Measurements from ENCODE around the gene ZNF888. TPM values are rescaled to one million over a fixed set of nuclear protein-coding genes. Genes with fewer than 3 reads are reported as not detected.
"Not testable (repeated sequence)": the region's sequence is repeated elsewhere in the genome, so short reads cannot be mapped to it uniquely, and the experiment has no call there.

Gene ZNF888
- total RNA-seq, 4 donors from 2014 or later, result 3.4 to 12.6 (median 11.8) TPM

DNA sequence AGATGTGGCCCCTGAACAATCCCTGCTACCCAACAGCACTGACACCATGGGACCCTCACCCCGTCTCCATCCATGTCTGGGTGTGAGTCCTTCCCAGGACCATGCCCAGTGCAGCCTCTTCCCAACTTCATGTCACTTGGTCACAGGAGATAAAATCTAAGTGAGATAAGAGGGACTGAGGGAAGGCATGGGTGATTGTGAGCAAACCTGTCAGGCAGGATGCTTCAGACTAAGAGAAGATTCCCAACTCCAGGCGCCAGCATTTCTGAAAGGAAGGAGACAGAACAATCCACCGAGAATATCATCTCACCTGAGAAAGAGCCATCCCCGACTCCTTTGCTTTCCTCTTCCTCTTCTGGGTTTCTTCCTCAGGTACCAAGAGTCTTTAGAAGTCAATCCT is 33.3 kb downstream of the ZNF888 start:
- H3K4me3 ChIP-seq, result no peak overlapping the region
- intact Hi-C loops (cut with DNase I; ENCODE audit: low total_unique reads) (no loop called here), in situ Hi-C loops (cut with MboI; ENCODE audit: low pct_ligation_motif_present in 1 of 4, low pct_unique_long_range_greater_than_20kb in 1 of 4, low sequenced_read_pairs in 3 of 4) (no loop called here)
- no peak for DNase-seq
- H3K9me3 ChIP-seq, result peaks cover 5% of the 10 kb centered on the region in 2 donors
- no peak overlapping the region for H3K27ac ChIP-seq
- 90 to 92% methylated on average over 3 to 4 of the region's 4 CpGs for WGBS, 2 donors (ENCODE audit: low coverage in 1 of 2)
- H3K36me3 ChIP-seq, result peaks cover 0 to 86% (median 24%) of the 10 kb centered on the region in 4 donors
- no peaks in the 10 kb centered on the region for H3K27me3 ChIP-seq
- TF ChIP-seq POLR2A (IDR thresholded peaks at IDR 0.05), result no peak
- TF ChIP-seq, protein P1, sequence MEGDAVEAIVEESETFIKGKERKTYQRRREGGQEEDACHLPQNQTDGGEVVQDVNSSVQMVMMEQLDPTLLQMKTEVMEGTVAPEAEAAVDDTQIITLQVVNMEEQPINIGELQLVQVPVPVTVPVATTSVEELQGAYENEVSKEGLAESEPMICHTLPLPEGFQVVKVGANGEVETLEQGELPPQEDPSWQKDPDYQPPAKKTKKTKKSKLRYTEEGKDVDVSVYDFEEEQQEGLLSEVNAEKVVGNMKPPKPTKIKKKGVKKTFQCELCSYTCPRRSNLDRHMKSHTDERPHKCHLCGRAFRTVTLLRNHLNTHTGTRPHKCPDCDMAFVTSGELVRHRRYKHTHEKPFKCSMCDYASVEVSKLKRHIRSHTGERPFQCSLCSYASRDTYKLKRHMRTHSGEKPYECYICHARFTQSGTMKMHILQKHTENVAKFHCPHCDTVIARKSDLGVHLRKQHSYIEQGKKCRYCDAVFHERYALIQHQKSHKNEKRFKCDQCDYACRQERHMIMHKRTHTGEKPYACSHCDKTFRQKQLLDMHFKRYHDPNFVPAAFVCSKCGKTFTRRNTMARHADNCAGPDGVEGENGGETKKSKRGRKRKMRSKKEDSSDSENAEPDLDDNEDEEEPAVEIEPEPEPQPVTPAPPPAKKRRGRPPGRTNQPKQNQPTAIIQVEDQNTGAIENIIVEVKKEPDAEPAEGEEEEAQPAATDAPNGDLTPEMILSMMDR (IDR thresholded peaks at IDR 0.05), result no peak
- no peaks in the 10 kb centered on the region for H3K4me1 ChIP-seq

DNA sequence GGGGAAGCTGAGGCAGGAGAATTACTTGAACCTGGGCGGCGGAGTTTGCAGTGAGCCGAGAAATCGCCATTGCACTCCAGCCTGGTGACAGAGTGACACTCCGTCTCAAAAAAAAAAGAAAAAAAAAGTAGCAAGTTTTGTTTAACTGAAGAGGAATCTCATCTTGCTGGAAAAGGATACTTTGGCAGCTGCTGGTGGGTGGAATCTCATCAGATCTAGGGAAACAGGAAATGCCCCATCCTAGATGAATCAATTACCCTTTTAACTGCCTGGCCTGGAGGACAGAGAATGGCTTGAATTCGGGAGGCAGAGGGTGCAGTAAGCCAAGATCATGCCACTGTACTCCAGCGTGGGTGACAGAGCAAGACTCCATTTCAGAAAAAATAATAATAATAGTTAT is 34.2 kb downstream of the ZNF888 start:
- Histone ChIP-seq H3K4me1 (no peaks in the 10 kb centered on the region), H3K27ac (no peak overlapping the region), H3K9me3 (peaks cover 6 to 9% of the 10 kb centered on the region in 2 donors), H3K36me3 (peaks cover 0 to 87% (median 28%) of the 10 kb centered on the region in 4 donors), H3K27me3 (no peaks in the 10 kb centered on the region), H3K4me3 (no peak overlapping the region)
- TF ChIP-seq POLR2A (IDR thresholded peaks at IDR 0.05), result no peak
- TF ChIP-seq EP300 (IDR thresholded peaks at IDR 0.05; ENCODE audit: low read depth), result no peak
- TF ChIP-seq, protein P1 (IDR thresholded peaks at IDR 0.05), result no peak
- no peak for TF ChIP-seq POLR2AphosphoS5 (IDR thresholded peaks at IDR 0.05)
- no peak for DNase-seq
- in situ Hi-C loops (cut with MboI; ENCODE audit: low pct_ligation_motif_present in 1 of 4, low pct_unique_long_range_greater_than_20kb in 1 of 4, low sequenced_read_pairs in 3 of 4) (no loop called here), intact Hi-C loops (cut with DNase I; ENCODE audit: low total_unique reads) (no loop called here)
- WGBS, 2 donors (ENCODE audit: low coverage in 1 of 2), result 89 to 92% methylated on average over 7 of the region's 7 CpGs

DNA sequence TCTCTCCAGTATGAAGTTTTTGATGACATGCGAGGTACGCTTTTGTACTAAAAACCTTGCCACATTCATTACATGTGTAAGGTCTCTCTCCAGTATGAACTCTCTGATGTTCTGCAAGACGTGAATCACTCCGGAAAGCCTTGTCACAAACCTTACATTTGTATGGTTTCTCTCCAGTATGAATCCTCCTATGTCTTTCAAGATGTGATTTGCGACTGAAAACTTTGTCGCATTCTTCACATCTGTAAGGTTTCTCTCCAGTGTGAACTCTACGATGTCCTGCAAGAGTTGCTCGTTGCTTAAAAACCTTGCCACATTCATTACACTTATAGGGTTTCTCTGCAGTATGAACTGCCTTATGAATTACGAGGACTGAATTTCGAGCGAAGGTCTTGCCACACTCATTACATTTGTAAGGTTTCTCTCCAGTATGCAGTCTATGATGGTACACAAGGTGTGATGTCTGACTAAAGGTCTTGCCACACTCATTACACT is 42.3 kb downstream of the ZNF888 start:
- in situ Hi-C loops (cut with MboI; ENCODE audit: low pct_ligation_motif_present in 1 of 4, low pct_unique_long_range_greater_than_20kb in 1 of 4, low sequenced_read_pairs in 3 of 4) (no loop called here), intact Hi-C loops (cut with DNase I; ENCODE audit: low total_unique reads) (no loop called here)
- no peak for TF ChIP-seq POLR2A (IDR thresholded peaks at IDR 0.05)
- TF ChIP-seq EP300 (IDR thresholded peaks at IDR 0.05; ENCODE audit: low read depth), result no peak
- no peak for TF ChIP-seq POLR2AphosphoS5 (IDR thresholded peaks at IDR 0.05)
- TF ChIP-seq, protein P1 (IDR thresholded peaks at IDR 0.05), result no peak
- DNase-seq, result no peak
- H3K4me1 ChIP-seq, result no peaks in the 10 kb centered on the region
- 89 to 90% methylated on average over 5 to 11 of the region's 11 CpGs for WGBS, 2 donors (ENCODE audit: low coverage in 1 of 2)
- peaks cover 0 to 76% (median 37%) of the 10 kb centered on the region in 4 donors for H3K36me3 ChIP-seq
- no peak overlapping the region for H3K4me3 ChIP-seq
- H3K27me3 ChIP-seq, result no peaks in the 10 kb centered on the region
- peaks cover 53 to 55% of the 10 kb centered on the region in 2 donors for H3K9me3 ChIP-seq
- H3K27ac ChIP-seq, result no peak overlapping the region

DNA sequence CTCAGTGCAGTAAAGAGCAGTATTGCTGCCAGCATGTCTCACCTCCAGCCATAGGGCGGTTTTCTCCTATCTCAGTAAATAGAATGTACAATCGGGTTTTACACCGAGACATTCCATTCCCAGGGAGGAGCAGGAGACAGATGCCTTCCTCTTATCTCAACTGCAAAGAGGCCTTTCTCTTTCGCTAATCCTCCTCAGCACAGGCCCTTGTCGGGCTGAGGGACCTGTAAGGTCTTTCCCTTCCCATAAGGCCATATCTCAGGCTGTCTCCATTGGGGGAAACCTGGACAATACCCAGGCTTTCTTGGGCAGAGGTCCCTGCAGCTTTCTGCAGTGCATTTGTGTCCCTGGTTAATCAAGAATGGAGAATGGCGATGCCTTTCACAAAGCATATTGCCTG is 50.2 kb downstream of the ZNF888 start:
- H3K27me3 ChIP-seq; H3K27ac ChIP-seq; intact Hi-C loops (cut with DNase I; ENCODE audit: low total_unique reads); H3K4me1 ChIP-seq; H3K36me3 ChIP-seq; H3K9me3 ChIP-seq; H3K4me3 ChIP-seq; DNase-seq; in situ Hi-C loops (cut with MboI; ENCODE audit: low pct_ligation_motif_present in 1 of 4, low pct_unique_long_range_greater_than_20kb in 1 of 4, low sequenced_read_pairs in 3 of 4): not testable (repeated sequence)
- WGBS, 2 donors (ENCODE audit: low coverage in 1 of 2), result 76 to 87% methylated on average over 4 to 6 of the region's 6 CpGs

DNA sequence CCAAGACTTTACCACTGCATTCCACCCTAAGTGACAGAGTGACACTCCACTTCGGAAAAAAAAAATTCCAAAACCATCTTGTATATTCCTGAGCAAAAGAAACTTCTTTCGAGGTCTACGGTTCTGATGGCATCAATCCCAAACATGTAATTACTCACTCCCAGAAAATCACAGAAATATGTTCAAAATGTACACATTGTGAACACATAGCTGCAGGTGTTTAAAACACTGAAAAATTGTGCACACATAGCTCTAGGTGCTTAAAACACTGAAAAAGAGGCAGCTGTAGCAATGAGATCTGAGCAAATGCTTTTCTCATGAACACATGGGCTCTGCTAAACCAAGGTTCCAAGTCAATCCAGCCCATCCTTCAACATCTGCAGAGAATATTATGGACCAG is 51.8 kb downstream of the ZNF888 start:
- TF ChIP-seq, protein P1 (IDR thresholded peaks at IDR 0.05), result no peak
- TF ChIP-seq POLR2A (IDR thresholded peaks at IDR 0.05) (no peak), POLR2AphosphoS5 (IDR thresholded peaks at IDR 0.05) (no peak), EP300 (IDR thresholded peaks at IDR 0.05; ENCODE audit: low read depth) (no peak)
- WGBS, 2 donors (ENCODE audit: low coverage in 1 of 2), result 82 to 92% methylated on average over 3 of the region's 3 CpGs
- H3K36me3 ChIP-seq, result no peaks in the 10 kb centered on the region
- H3K4me3 ChIP-seq, result no peak overlapping the region
- H3K27ac ChIP-seq, result no peak overlapping the region
- no peaks in the 10 kb centered on the region for H3K27me3 ChIP-seq
- H3K4me1 ChIP-seq, result no peaks in the 10 kb centered on the region
- DNase-seq, result no peak
- no peaks in the 10 kb centered on the region for H3K9me3 ChIP-seq
- intact Hi-C loops (cut with DNase I; ENCODE audit: low total_unique reads), result no loop called here
- in situ Hi-C loops (cut with MboI; ENCODE audit: low pct_ligation_motif_present in 1 of 4, low pct_unique_long_range_greater_than_20kb in 1 of 4, low sequenced_read_pairs in 3 of 4), result no loop called here

DNA sequence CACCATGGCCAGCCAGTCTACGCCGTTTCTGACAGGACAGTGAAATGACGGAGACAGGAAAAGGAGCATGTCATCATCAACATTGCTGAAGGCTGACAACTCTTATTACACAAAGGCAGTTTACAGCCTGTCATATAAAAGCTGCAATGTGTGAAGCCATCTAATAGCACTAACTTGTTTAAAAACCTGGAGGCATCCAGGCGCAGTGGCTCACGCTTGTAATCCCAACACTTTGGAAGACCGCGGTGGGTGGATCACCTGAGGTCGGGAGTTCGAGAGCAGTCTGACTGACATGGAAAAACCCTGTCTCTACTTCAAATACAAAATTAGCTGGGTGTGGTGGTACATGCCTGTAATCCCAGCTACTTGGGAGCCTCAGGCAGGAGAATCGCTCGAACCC is 55.2 kb downstream of the ZNF888 start:
- H3K4me3 ChIP-seq; H3K27ac ChIP-seq; H3K27me3 ChIP-seq; H3K4me1 ChIP-seq; H3K36me3 ChIP-seq; H3K9me3 ChIP-seq; in situ Hi-C loops (cut with MboI; ENCODE audit: low pct_ligation_motif_present in 1 of 4, low pct_unique_long_range_greater_than_20kb in 1 of 4, low sequenced_read_pairs in 3 of 4); intact Hi-C loops (cut with DNase I; ENCODE audit: low total_unique reads); DNase-seq: not testable (repeated sequence)
- 87 to 98% methylated on average over 3 to 11 of the region's 11 CpGs for WGBS, 2 donors (ENCODE audit: low coverage in 1 of 2)

All from transverse colon (tissue), 4 donors.